Glutamatergic neuron (in vitro differentiated cells): ENCODE results near the gene UCN. TPM values are rescaled to one million over a fixed set of nuclear protein-coding genes. Genes with fewer than 3 reads are reported as not detected.
A peak's percentile ranks its signal among the peaks of the same experiment; 100 is the strongest.

Source experiments
- DNase-seq: peaks from one replicate; pipeline ENCODE4 v3.0.0; 2022
- H3K27ac Mint-ChIP-seq: one replicate; pipeline ENCODE4 v1.8.0; 2020; ENCODE audit warnings: mild to moderate bottlenecking, mixed read lengths, inconsistent platforms; ENCODE audit not compliant: unreplicated experiment
- H3K27me3 Mint-ChIP-seq: one replicate; pipeline ENCODE4 v1.8.0; 2020; ENCODE audit warnings: mild to moderate bottlenecking, moderate library complexity, mixed read lengths, inconsistent platforms; ENCODE audit not compliant: unreplicated experiment
- H3K36me3 Mint-ChIP-seq: one replicate; pipeline ENCODE4 v1.8.0; 2020; ENCODE audit warnings: mild to moderate bottlenecking, mixed read lengths, inconsistent platforms; ENCODE audit not compliant: unreplicated experiment
- H3K4me1 Mint-ChIP-seq: one replicate; pipeline ENCODE4 v1.8.0; 2020; ENCODE audit warnings: mild to moderate bottlenecking, low read depth, mixed read lengths, inconsistent platforms; ENCODE audit not compliant: unreplicated experiment
- H3K4me3 Mint-ChIP-seq: one replicate; pipeline ENCODE4 v1.8.0; 2020; ENCODE audit warnings: mild to moderate bottlenecking, mixed read lengths, inconsistent platforms; ENCODE audit not compliant: unreplicated experiment
- H3K9me3 Mint-ChIP-seq: one replicate; pipeline ENCODE4 v1.8.0; 2020; ENCODE audit warnings: mild to moderate bottlenecking, moderate library complexity, mixed read lengths, inconsistent platforms; ENCODE audit not compliant: unreplicated experiment
- total RNA-seq: library from RNA; stranded (reverse); fragmentation: NEBNext Ultra II Directional; extraction: Animal tissue kit (Norgen Biotek cat#: 25700); gene quantifications from one replicate; pipeline ENCODE4 v1.2.1, GENCODE V29; 2021; ENCODE audit not compliant: unreplicated experiment
- TF ChIP-seq, protein P1 (sequence below): fragments of 200-600 bp; sonication (generic); IDR thresholded peaks from one replicate; pipeline ENCODE4 v1.5.0; 2021; ENCODE audit not compliant: partially characterized antibody, unreplicated experiment

Gene UCN
- total RNA-seq, 1 donor from 2014 or later = 1.9 TPM

DNA sequence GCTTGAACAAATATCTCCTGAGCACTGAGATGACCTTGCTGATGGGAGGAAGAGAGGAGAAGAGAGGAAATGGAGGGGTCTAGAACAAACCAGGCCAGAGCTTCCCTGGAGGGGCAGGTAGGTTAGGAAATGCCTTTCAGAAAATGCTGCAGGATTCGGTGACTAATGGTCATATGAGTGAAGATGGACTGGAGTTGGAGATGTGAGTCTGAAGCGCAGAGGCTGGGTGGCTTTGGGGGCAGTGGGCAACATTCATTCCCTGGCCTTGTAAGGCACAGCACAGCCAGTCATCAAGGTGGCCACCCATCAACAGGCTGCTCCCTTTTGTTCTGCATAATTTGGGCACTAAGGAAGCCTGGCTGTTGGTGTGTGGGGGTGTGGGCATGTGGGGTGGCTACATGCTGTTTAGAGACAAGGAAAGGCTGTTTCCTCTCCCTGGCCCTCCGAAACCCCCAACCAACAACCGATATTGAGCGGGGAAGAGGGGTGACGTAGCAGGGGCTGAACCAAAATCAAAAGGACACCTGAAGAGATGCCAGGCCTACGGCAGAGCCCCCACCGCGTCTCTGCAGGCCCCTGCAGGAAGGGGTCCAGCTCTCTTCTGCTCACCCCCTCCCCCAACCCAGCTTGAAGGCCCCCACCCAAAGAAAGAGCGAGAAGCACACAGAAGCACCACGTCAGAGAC lies 46.9 kb downstream of the UCN start:
- H3K4me1 Mint-ChIP-seq = peaks cover 11% of the 10 kb centered on the region
- H3K27ac Mint-ChIP-seq = no peak overlapping the region
- H3K27me3 Mint-ChIP-seq = peaks cover 32% of the 10 kb centered on the region
- peaks cover 5% of the 10 kb centered on the region for H3K36me3 Mint-ChIP-seq
- DNase-seq = no peak
- peaks cover 4% of the 10 kb centered on the region for H3K9me3 Mint-ChIP-seq
- peak overlapping the region; percentile 82 for H3K4me3 Mint-ChIP-seq
- TF ChIP-seq, protein P1, sequence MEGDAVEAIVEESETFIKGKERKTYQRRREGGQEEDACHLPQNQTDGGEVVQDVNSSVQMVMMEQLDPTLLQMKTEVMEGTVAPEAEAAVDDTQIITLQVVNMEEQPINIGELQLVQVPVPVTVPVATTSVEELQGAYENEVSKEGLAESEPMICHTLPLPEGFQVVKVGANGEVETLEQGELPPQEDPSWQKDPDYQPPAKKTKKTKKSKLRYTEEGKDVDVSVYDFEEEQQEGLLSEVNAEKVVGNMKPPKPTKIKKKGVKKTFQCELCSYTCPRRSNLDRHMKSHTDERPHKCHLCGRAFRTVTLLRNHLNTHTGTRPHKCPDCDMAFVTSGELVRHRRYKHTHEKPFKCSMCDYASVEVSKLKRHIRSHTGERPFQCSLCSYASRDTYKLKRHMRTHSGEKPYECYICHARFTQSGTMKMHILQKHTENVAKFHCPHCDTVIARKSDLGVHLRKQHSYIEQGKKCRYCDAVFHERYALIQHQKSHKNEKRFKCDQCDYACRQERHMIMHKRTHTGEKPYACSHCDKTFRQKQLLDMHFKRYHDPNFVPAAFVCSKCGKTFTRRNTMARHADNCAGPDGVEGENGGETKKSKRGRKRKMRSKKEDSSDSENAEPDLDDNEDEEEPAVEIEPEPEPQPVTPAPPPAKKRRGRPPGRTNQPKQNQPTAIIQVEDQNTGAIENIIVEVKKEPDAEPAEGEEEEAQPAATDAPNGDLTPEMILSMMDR = no peak

GRCh38 chr2:27258051-27258450 lies 50.2 kb downstream of the UCN start:
- H3K36me3 Mint-ChIP-seq = peaks cover 5% of the 10 kb centered on the region
- H3K27ac Mint-ChIP-seq = no peak overlapping the region
- H3K27me3 Mint-ChIP-seq = peaks cover 17% of the 10 kb centered on the region
- TF ChIP-seq, protein P1 = no peak
- no peak for DNase-seq
- peaks cover 4% of the 10 kb centered on the region for H3K4me1 Mint-ChIP-seq
- no peak overlapping the region for H3K4me3 Mint-ChIP-seq
- H3K9me3 Mint-ChIP-seq = no peaks in the 10 kb centered on the region

Other genes starting within 250 kb of the UCN start
- 215 TPM for gene OST4, start 236.8 kb downstream of the UCN start, total RNA-seq
- 3.2 TPM for gene EMILIN1, start 229.8 kb downstream of the UCN start, total RNA-seq
- gene KHK, start 221.7 kb downstream of the UCN start, total RNA-seq = 5.3 TPM
- 1.3 TPM for gene CGREF1, start 189.3 kb downstream of the UCN start, total RNA-seq
- not detected for gene ABHD1, start 184.6 kb downstream of the UCN start, total RNA-seq
- gene PREB, start 173.8 kb downstream of the UCN start, total RNA-seq = 35.5 TPM
- gene PRR30, start 169.0 kb downstream of the UCN start, total RNA-seq = not detected
- not detected for gene TCF23, start 159.4 kb downstream of the UCN start, total RNA-seq
- 58.8 TPM for gene ATRAID, start 96.4 kb downstream of the UCN start, total RNA-seq
- 40.0 TPM for gene SLC5A6, start 96.2 kb downstream of the UCN start, total RNA-seq
- 38.5 TPM for gene CAD, start 91.1 kb downstream of the UCN start, total RNA-seq
- gene SLC30A3, start 45.4 kb downstream of the UCN start, total RNA-seq = 1.3 TPM
- gene DNAJC5G, start 33.0 kb downstream of the UCN start, total RNA-seq = not detected
- 2.0 TPM for gene TRIM54, start 26.0 kb downstream of the UCN start, total RNA-seq
- 56.6 TPM for gene MPV17, start 14.7 kb upstream of the UCN start, total RNA-seq
- 111 TPM for gene GTF3C2, start 48.3 kb upstream of the UCN start, total RNA-seq
- gene EIF2B4, start 61.9 kb upstream of the UCN start, total RNA-seq = 53.6 TPM
- gene SNX17, start 62.2 kb upstream of the UCN start, total RNA-seq = 72.5 TPM
- gene ZNF513, start 72.3 kb upstream of the UCN start, total RNA-seq = 30.2 TPM
- gene PPM1G, start 101.1 kb upstream of the UCN start, total RNA-seq = 84.9 TPM
- gene NRBP1, start 120.2 kb upstream of the UCN start, total RNA-seq = 142 TPM
- 4.2 TPM for gene KRTCAP3, start 133.9 kb upstream of the UCN start, total RNA-seq
- 43.6 TPM for gene IFT172, start 181.3 kb upstream of the UCN start, total RNA-seq
- gene FNDC4, start 186.8 kb upstream of the UCN start, total RNA-seq = 15.2 TPM
- gene GCKR, start 188.4 kb upstream of the UCN start, total RNA-seq = 0.61 TPM